ENCODE data around the gene ERN2.
"Not testable (repeated sequence)": the region's sequence is repeated elsewhere in the genome, so short reads cannot be mapped to it uniquely, and the experiment has no call there.

ERN2 gene

DNA sequence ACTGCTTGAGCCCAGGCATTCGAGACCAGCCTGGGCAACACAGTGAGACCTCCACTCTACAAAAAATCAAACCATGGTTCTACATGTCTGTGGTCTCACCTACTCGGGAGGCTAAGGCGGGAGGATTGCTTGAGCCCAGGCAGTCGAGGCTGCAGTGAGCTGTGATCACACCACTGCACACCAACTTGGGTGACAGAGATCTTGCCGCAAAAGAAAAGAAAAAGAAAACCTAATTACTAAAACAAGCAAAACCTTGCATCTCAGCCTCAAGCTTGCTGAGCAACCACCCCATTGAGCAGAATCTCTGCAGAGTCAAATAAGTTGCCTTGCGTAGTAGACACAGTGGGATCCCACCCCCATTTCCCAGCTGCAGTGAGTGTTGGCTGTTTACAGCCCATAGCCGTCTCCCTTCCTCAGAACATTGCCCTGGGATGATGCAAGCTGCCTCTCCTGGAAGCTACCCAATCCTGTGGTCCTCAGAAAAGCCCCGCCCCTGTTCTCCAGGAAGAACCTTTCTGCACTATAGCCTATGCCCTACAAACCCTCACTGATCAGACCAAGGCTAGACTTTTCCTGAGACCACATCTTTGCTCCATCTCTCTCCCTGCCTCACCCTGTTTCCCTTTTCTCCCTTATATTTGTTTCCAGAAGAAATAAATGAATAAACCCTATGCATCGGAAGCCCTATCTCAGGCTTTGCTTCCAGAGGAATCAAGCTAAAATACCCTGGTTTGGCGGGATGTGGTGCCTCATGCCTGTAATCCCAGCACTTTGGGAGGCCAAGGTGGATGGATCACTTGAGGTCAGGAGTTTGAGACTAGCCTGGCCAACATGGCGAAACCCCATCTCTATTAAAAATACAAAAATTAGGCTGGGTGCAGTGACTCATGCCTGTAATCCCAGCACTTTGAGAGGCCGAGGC lies 16.7 kb upstream of the ERN2 start:
- DNase-seq (ENCODE audit: insufficient read length, low spot score) (no peak), FAIRE-seq (no peak)
- TF ChIP-seq, protein P1, sequence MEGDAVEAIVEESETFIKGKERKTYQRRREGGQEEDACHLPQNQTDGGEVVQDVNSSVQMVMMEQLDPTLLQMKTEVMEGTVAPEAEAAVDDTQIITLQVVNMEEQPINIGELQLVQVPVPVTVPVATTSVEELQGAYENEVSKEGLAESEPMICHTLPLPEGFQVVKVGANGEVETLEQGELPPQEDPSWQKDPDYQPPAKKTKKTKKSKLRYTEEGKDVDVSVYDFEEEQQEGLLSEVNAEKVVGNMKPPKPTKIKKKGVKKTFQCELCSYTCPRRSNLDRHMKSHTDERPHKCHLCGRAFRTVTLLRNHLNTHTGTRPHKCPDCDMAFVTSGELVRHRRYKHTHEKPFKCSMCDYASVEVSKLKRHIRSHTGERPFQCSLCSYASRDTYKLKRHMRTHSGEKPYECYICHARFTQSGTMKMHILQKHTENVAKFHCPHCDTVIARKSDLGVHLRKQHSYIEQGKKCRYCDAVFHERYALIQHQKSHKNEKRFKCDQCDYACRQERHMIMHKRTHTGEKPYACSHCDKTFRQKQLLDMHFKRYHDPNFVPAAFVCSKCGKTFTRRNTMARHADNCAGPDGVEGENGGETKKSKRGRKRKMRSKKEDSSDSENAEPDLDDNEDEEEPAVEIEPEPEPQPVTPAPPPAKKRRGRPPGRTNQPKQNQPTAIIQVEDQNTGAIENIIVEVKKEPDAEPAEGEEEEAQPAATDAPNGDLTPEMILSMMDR (IDR thresholded peaks at IDR 0.05; ENCODE audit: insufficient read depth, missing control alignments): no peak

GRCh38 chr16:23728112-23728477 lies 15.1 kb upstream of the ERN2 start:
- no peak for FAIRE-seq
- DNase-seq (ENCODE audit: insufficient read length, low spot score): no peak
- TF ChIP-seq, protein P1 (IDR thresholded peaks at IDR 0.05; ENCODE audit: insufficient read depth, missing control alignments): no peak

- FAIRE-seq (no peak), DNase-seq (ENCODE audit: insufficient read length, low spot score) (no peak)
- TF ChIP-seq, protein P1 (IDR thresholded peaks at IDR 0.05; ENCODE audit: insufficient read depth, missing control alignments): no peak
Observed at GRCh38 chr16:23726710-23727109, 13.7 kb upstream of the ERN2 start.

- no peak for FAIRE-seq
Observed at GRCh38 chr16:23724785-23725131, 11.7 kb upstream of the ERN2 start.

GRCh38 chr16:23724096-23724784 lies 11.2 kb upstream of the ERN2 start:
- DNase-seq (ENCODE audit: insufficient read length, low spot score): no peak
- TF ChIP-seq, protein P1 (IDR thresholded peaks at IDR 0.05; ENCODE audit: insufficient read depth, missing control alignments): no peak
- FAIRE-seq: no peak

More at GRCh38 chr16:23724785-23725131, 11.7 kb upstream of the ERN2 start:
- no peak for DNase-seq (ENCODE audit: insufficient read length, low spot score)
- TF ChIP-seq, protein P1 (IDR thresholded peaks at IDR 0.05; ENCODE audit: insufficient read depth, missing control alignments): no peak

DNA sequence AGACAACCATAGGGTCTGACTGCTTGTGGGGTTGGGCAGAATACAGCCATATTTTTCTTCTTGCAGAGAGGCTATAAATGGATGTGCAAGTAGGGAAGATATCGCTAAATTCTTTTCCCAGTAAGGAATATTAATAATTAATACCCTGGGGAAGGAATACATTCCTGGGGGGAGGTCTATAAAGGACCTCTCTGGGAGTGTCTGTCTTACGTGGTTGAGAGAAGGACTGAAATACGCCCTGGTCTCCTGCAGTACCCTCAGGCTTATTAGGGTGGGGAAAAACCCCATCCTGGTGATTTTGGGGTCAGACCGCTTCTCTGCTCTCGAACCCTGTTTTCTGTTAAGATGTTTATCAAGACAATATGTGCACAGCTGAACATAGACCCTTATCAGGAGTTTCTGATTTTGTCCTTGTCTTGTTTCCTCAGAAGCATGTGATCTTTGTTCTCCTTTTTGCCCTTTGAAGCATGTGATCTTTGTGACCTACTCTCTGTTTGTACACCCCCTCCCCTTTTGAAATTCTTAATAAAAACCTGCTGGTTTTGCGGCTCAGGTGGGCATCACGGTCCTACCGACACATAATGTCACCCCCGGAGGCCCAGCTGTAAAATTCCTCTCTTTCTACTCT lies 9.7 kb upstream of the ERN2 start:
- not testable (repeated sequence) for FAIRE-seq; DNase-seq (ENCODE audit: insufficient read length, low spot score)

DNA sequence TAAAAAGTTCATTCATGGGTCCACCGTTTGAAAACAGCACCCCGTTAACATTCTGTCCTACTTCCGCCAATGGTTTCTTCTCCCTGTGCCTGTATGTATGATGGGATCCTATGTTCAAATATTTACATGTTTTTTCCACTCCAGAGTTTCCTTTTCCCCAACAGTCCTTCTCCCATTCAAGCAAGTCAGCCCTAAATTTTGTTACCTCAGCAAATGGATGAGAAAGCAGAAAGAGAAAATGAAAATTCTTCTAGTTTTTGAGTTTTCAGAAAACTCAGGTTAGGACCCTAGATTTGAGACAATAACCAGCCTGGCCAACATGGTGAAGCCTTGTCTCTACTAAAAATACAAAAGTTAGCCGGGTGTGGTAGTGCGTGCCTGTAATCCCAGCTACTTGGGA lies 3.5 kb upstream of the ERN2 start:
- no peak for DNase-seq (ENCODE audit: insufficient read length, low spot score)
- FAIRE-seq: no peak
- TF ChIP-seq, protein P1 (IDR thresholded peaks at IDR 0.05; ENCODE audit: insufficient read depth, missing control alignments): no peak
